HEK293 (cell line): Measurements from ENCODE around the gene RAB7B.

Source experiments
- CTCF ChIA-PET: fragments of 350-600 bp; formaldehyde crosslinking; extraction: SDS; loops from one replicate; lab custom pipeline; 2021; ENCODE audit warnings: antibody characterized with exemption; lab: Yijun Ruan, JAX
- POLR2A ChIA-PET: fragments of 300-600 bp; formaldehyde crosslinking; extraction: SDS; loops from one replicate; lab custom pipeline; 2020; ENCODE audit warnings: antibody characterized with exemption, inconsistent platforms; lab: Yijun Ruan, JAX
- H3K27ac ChIP-seq: fragments of 200-500 bp; sonication (Bioruptor generic); 2 replicates; pipeline ENCODE4 v1.5.1; 2014; ENCODE audit warnings: low read depth, low read length, control low read depth, inconsistent platforms; ENCODE audit errors: extremely low read depth
- H3K36me3 ChIP-seq, 2 experiments: fragments of 200-500 bp in 1 of 2; sonication (Bioruptor generic) in 1 of 2; 1 replicate in 1 of 2; 2 replicates in 1 of 2; pipeline ENCODE4 v1.5.1; 2014 to 2017; ENCODE audit warnings: inconsistent platforms in 2 of 2, low read length in 2 of 2; ENCODE audit not compliant: control insufficient read depth in 2 of 2, insufficient read depth in 1 of 2
- H3K4me1 ChIP-seq: fragments of 200-500 bp; sonication (Bioruptor generic); 2 replicates; pipeline ENCODE4 v1.5.1; 2014; ENCODE audit warnings: mild to moderate bottlenecking, low read length, inconsistent platforms; ENCODE audit not compliant: control insufficient read depth, insufficient read depth
- H3K4me3 ChIP-seq: 2 replicates; pipeline ENCODE4 v1.5.1; 2011; ENCODE audit warnings: low read depth, mild to moderate bottlenecking, control low read depth, low read length, moderate library complexity
- H3K9me3 ChIP-seq: fragments of 200-500 bp; sonication (Bioruptor generic); 2 replicates; pipeline ENCODE4 v1.5.1; 2014; ENCODE audit warnings: low read depth, low read length, inconsistent platforms; ENCODE audit not compliant: control insufficient read depth, insufficient read depth
- BCL11B ChIP-seq: fragments of 450-650 bp; formaldehyde crosslinking; IDR thresholded peaks from 2 replicates; pipeline ENCODE4 v1.5.1; 2016; ENCODE audit warnings: low read depth, missing biosample characterization, missing genetic modification characterization
- ZFP41 ChIP-seq: fragments of 450-650 bp; formaldehyde crosslinking; IDR thresholded peaks from 2 replicates; pipeline ENCODE4 v1.5.1; 2016; ENCODE audit warnings: missing biosample characterization, missing genetic modification characterization, borderline replicate concordance
- ZNF138 ChIP-seq: fragments of 450-650 bp; formaldehyde crosslinking; IDR thresholded peaks from 2 replicates; pipeline ENCODE4 v1.5.1; 2016; ENCODE audit warnings: missing biosample characterization, missing genetic modification characterization, borderline replicate concordance
- ZNF174 ChIP-seq: fragments of 450-650 bp; formaldehyde crosslinking; IDR thresholded peaks from 2 replicates; pipeline ENCODE4 v1.5.0; 2017; ENCODE audit warnings: missing biosample characterization, mild to moderate bottlenecking, missing genetic modification characterization
- ZNF621 ChIP-seq: fragments of 450-650 bp; formaldehyde crosslinking; IDR thresholded peaks from 2 replicates; pipeline ENCODE4 v1.5.1; 2017; ENCODE audit warnings: missing biosample characterization, missing genetic modification characterization
- ZNF660 ChIP-seq: fragments of 450-650 bp; IDR thresholded peaks from 2 replicates; pipeline ENCODE4 v1.5.1; 2018; ENCODE audit warnings: missing biosample characterization, mild to moderate bottlenecking, missing genetic modification characterization
- ZNF701 ChIP-seq: fragments of 450-650 bp; formaldehyde crosslinking; IDR thresholded peaks from 2 replicates; pipeline ENCODE4 v1.5.1; 2016; ENCODE audit warnings: missing biosample characterization, missing genetic modification characterization
- ZNF768 ChIP-seq: fragments of 450-650 bp; formaldehyde crosslinking; IDR thresholded peaks from 2 replicates; pipeline ENCODE4 v1.5.1; 2018; ENCODE audit warnings: missing biosample characterization, mild to moderate bottlenecking, missing genetic modification characterization
- ZNF777 ChIP-seq: fragments of 450-650 bp; formaldehyde crosslinking; IDR thresholded peaks from 2 replicates; pipeline ENCODE4 v1.5.1; 2017; ENCODE audit warnings: missing biosample characterization, missing genetic modification characterization, borderline replicate concordance
- TF ChIP-seq, protein P1 (sequence below): fragments of 450-650 bp; formaldehyde crosslinking; IDR thresholded peaks from 2 replicates; pipeline ENCODE4 v1.5.1; 2017; ENCODE audit warnings: missing biosample characterization, missing genetic modification characterization
- TF ChIP-seq, protein P2 (sequence below): fragments of 450-650 bp; formaldehyde crosslinking; IDR thresholded peaks from 2 replicates; pipeline ENCODE4 v1.5.1; 2016; ENCODE audit warnings: missing biosample characterization, missing genetic modification characterization, borderline replicate concordance

Gene RAB7B

DNA sequence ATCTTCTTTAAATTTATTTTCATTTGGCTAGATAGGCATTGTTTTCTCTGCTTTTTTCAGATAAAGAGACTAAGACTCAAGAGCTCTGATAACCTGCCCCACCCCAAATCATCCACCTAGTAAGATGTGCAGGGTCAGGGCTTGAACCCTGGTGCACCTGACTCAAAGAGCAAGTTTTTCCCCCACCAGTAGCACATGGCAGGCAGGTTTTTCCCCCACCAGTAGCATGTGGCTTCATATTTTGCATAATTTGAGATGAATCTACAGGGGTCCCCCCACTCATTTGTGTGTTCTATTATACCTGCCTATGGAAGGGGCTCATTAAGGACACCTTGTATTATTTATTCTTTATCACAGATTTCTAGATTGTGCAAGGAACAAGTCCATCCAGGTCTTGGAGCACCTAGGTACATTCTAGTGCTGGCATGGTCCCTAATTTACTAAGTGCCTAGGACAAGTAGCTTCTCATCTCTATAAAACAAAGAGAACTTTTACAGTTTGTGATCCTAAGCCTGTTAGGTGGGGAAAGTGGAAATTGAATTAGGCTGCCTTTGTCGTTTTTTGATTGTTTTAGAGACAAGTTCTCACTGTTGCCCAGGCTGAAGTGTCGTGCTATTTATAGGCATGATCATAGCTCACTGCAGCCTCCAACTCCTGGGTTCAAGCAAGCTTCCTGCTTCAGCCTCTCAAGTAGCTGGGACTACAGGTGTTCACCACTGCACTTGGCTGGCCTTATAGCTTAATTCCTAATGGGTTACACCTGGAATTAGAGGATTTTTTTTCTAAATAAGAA, 33.7 kb upstream of the RAB7B start:
- Histone ChIP-seq H3K4me1 (no peaks in the 10 kb centered on the region), H3K4me3 (no peak overlapping the region), H3K9me3 (no peaks in the 10 kb centered on the region), H3K27ac (no peak overlapping the region), H3K36me3 (no peaks in the 10 kb centered on the region)
- TF ChIP-seq ZNF660 (tag by site-specific recombination) (peak; percentile 97), ZNF138 (no peak)
- CTCF ChIA-PET: interaction anchor here (0.6 to 1.7 kb wide), 5 partner anchors 62 to 1448 kb away, joined by 3 to 4 read pairs (median 3); no protein-coding TSS in a partner anchor
- POLR2A ChIA-PET: no interaction called here

DNA sequence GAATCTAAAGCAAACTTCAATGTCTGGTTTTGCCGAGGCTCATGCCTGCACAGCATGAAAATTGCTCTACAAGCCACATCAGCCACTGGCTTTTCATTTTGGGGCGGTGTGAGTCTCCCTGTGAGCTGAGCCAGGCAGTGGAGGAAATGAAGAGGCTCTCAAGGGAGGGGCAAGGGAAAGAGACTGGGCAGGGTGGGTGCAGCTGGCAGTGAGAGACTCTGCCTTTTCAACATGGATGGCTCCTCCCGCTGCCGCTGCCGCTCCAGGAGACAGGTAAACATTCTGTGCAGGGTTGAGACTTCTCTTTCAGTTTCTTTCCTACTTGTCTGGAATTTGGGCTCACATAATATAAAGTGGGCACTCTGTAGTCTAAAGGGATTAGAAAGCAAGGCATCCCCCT, 31.8 kb upstream of the RAB7B start:
- CTCF ChIA-PET: interaction anchor here (0.8 to 7.9 kb wide), 2 partner anchors 72 to 103 kb away, joined by 3 to 144 read pairs; no protein-coding TSS in a partner anchor
- Histone ChIP-seq H3K9me3 (no peaks in the 10 kb centered on the region), H3K4me1 (no peaks in the 10 kb centered on the region), H3K27ac (no peak overlapping the region), H3K4me3 (no peak overlapping the region)
- POLR2A ChIA-PET: no interaction called here
- TF ChIP-seq ZFP41 (no peak), ZNF768 (no peak), BCL11B (tag by site-specific recombination) (no peak), ZNF777 (tag by site-specific recombination) (no peak), ZNF174 (tag by site-specific recombination) (no peak), ZNF621 (no peak)
- TF ChIP-seq, protein P1, sequence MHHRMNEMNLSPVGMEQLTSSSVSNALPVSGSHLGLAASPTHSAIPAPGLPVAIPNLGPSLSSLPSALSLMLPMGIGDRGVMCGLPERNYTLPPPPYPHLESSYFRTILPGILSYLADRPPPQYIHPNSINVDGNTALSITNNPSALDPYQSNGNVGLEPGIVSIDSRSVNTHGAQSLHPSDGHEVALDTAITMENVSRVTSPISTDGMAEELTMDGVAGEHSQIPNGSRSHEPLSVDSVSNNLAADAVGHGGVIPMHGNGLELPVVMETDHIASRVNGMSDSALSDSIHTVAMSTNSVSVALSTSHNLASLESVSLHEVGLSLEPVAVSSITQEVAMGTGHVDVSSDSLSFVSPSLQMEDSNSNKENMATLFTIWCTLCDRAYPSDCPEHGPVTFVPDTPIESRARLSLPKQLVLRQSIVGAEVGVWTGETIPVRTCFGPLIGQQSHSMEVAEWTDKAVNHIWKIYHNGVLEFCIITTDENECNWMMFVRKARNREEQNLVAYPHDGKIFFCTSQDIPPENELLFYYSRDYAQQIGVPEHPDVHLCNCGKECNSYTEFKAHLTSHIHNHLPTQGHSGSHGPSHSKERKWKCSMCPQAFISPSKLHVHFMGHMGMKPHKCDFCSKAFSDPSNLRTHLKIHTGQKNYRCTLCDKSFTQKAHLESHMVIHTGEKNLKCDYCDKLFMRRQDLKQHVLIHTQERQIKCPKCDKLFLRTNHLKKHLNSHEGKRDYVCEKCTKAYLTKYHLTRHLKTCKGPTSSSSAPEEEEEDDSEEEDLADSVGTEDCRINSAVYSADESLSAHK (tag by site-specific recombination): no peak
- TF ChIP-seq, protein P2, sequence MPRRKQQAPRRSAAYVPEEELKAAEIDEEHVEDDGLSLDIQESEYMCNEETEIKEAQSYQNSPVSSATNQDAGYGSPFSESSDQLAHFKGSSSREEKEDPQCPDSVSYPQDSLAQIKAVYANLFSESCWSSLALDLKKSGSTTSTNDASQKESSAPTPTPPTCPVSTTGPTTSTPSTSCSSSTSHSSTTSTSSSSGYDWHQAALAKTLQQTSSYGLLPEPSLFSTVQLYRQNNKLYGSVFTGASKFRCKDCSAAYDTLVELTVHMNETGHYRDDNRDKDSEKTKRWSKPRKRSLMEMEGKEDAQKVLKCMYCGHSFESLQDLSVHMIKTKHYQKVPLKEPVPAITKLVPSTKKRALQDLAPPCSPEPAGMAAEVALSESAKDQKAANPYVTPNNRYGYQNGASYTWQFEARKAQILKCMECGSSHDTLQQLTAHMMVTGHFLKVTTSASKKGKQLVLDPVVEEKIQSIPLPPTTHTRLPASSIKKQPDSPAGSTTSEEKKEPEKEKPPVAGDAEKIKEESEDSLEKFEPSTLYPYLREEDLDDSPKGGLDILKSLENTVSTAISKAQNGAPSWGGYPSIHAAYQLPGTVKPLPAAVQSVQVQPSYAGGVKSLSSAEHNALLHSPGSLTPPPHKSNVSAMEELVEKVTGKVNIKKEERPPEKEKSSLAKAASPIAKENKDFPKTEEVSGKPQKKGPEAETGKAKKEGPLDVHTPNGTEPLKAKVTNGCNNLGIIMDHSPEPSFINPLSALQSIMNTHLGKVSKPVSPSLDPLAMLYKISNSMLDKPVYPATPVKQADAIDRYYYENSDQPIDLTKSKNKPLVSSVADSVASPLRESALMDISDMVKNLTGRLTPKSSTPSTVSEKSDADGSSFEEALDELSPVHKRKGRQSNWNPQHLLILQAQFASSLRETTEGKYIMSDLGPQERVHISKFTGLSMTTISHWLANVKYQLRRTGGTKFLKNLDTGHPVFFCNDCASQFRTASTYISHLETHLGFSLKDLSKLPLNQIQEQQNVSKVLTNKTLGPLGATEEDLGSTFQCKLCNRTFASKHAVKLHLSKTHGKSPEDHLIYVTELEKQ (tag by site-specific recombination): no peak
- TF ChIP-seq, all 188 proteins: peak for 0
- H3K36me3 ChIP-seq: no peaks in the 10 kb centered on the region

DNA sequence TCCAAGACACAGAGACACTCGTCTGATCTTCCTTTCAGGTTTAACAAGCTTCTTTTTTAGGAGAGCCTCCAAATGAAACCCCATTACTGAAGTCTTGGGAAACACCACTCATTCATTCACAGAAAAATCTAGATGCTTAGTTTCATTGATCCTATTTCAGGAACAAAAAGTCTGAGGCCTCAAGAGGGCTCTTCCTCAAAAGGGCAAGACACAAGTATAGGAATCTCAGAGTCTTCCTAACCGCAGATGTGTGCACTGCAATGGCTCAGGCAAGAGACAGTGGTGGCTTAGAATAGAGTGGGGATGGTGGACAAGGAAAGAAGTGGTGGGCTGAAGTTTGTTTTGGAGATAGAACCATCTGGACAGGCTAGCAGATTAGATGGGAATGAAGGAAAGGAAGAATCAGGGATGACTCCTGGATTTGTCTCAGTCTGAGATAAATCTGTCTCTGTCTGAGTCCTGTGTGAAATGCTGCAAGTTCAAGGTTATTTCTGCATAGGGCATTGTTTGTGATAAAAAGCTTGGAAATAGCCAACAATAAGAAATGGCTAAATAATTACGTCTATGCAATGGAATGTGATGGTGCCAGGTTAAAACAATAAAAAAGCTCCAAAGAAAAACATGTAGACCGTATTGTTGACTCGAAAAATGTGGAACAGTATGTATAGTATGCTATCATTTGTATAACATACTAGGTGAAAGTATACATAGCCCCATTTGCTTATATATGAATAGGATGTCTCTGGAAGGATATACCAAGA, 29.4 kb upstream of the RAB7B start:
- Histone ChIP-seq H3K36me3 (no peaks in the 10 kb centered on the region), H3K9me3 (no peaks in the 10 kb centered on the region), H3K4me1 (no peaks in the 10 kb centered on the region), H3K4me3 (no peak overlapping the region), H3K27ac (no peak overlapping the region)
- TF ChIP-seq ZNF701: no peak
- POLR2A ChIA-PET: no interaction called here
- CTCF ChIA-PET: interaction anchor here (0.6 to 7.9 kb wide), 7 partner anchors 14 to 124 kb away, joined by 3 to 144 read pairs (median 6); no protein-coding TSS in a partner anchor
